ENCODE data around the gene PTPN4. TPM values are rescaled to one million over a fixed set of nuclear protein-coding genes. Genes with fewer than 3 reads are reported as not detected.
A peak's percentile ranks its signal among the peaks of the same experiment; 100 is the strongest.

Gene PTPN4
- total and polyA plus RNA-seq, 2 of the 13 experiments (the other 11 are each of a cell fraction or from before 2014, with no cell fraction given), result 20.3 to 34.6 TPM

DNA sequence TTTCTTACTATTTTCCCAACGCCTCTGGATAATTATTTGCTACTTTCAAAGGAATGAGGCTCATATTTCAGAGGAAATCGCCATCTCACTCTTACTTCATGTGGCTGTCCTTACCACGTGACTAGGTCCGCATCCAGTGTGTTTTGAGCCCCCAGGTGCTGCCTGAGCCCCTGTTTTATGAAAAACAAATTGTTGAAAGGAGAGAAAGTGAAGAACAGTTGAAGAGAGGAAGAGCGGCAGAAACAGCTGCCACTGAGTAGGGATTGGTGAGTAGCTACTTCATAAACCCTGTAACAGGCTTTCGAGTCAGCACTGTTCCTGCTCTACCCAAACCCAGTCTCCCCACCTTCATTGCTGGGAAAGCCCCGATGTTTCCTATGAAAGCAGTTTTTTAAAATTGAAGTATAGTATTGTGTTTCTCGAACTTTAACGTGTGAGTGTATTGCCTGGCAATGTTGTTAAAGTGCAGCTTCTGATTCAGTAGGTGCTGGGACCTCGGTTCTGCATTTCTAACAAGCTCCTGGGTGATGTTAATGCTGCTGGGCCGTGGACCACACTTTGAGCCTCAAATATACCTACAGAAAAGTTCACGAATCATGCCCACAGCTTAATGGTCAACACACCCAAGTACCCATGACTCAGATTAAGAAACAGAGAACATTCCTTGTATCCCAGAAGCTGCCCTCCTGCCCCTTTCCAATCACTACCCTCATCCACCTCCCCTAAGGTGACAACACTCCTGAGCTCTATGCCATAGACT is 41.0 kb upstream of the PTPN4 start (continued):
- TF ChIP-seq, protein P1, sequence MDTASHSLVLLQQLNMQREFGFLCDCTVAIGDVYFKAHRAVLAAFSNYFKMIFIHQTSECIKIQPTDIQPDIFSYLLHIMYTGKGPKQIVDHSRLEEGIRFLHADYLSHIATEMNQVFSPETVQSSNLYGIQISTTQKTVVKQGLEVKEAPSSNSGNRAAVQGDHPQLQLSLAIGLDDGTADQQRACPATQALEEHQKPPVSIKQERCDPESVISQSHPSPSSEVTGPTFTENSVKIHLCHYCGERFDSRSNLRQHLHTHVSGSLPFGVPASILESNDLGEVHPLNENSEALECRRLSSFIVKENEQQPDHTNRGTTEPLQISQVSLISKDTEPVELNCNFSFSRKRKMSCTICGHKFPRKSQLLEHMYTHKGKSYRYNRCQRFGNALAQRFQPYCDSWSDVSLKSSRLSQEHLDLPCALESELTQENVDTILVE (CRISPR knock-in tag; IDR thresholded peaks at IDR 0.05), result 0 out of 2 replicates have a peak, but pooled peaks have one; percentile 24

DNA sequence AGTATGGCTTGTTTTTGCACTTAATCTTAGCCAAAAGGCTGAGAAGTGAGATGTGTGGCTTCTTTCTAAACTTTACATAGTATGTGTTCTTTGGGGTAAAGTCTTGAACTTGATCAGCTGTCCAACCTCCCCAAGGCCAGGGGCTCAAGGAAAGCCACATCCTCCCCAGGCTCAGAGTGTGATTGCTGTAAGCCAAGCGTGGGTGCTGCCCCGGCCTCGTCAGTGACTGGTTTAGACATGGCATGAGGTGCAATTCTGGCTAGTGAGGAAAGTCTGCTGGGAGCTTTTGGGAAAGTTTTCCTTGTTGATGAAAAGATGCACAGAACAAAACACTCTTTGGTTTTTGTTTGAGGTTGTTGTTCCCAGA is 40.5 kb upstream of the PTPN4 start:
- H3K9me3 ChIP-seq (ENCODE audit: low read length), result no peaks in the 10 kb centered on the region
- in situ Hi-C loops (cut with HindIII; ENCODE audit: extremely low pct_ligation_motif_present, low pct_unique_long_range_greater_than_20kb) (no loop called here), intact Hi-C loops (cut with micrococcal nuclease; ENCODE audit: unreplicated experiment) (no loop called here)
- POLR2A ChIA-PET, result no interaction called here
- H3K36me3 ChIP-seq (replicated peaks in 1 of 2; ENCODE audit: control insufficient read depth in 1 of 2, insufficient read depth in 2 of 2, low read length in 2 of 2), result no peaks in the 10 kb centered on the region
- no TSS peak for BruUV-seq (replicated peaks)
- H4K20me1 ChIP-seq (ENCODE audit: insufficient read depth, low read length), result no peaks in the 10 kb centered on the region
- peaks cover 72% of the 10 kb centered on the region for H3K4me1 ChIP-seq (ENCODE audit: insufficient read depth, low read length)
- no peak overlapping the region for H3K9ac ChIP-seq (ENCODE audit: insufficient read depth, low read depth, low read length)
- DNase-seq (ENCODE audit: low spot score) (no peak), ATAC-seq (no peak), FAIRE-seq (no peak)
- CTCF ChIA-PET (ENCODE audit: low intra/inter-chr PET ratio, low total read pairs), result no interaction called here
- no peak overlapping the region for H2AFZ ChIP-seq (ENCODE audit: low read length)
- no peak overlapping the region for H3K27ac ChIP-seq (ENCODE audit: extremely low read length, insufficient read depth, low read length)
- H3K4me2 ChIP-seq (ENCODE audit: low read depth, low read length), result peak overlapping the region; percentile 80; the same call in 1 of the 2 replicates
- no peak for TF ChIP-seq ZBTB1 (CRISPR knock-in tag; IDR thresholded peaks at IDR 0.05; ENCODE audit: borderline replicate concordance)
- TF ChIP-seq ZKSCAN1 (IDR thresholded peaks at IDR 0.05; ENCODE audit: low read length), result no peak
- TF ChIP-seq, protein P2, sequence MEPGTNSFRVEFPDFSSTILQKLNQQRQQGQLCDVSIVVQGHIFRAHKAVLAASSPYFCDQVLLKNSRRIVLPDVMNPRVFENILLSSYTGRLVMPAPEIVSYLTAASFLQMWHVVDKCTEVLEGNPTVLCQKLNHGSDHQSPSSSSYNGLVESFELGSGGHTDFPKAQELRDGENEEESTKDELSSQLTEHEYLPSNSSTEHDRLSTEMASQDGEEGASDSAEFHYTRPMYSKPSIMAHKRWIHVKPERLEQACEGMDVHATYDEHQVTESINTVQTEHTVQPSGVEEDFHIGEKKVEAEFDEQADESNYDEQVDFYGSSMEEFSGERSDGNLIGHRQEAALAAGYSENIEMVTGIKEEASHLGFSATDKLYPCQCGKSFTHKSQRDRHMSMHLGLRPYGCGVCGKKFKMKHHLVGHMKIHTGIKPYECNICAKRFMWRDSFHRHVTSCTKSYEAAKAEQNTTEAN (CRISPR knock-in tag; conservative IDR thresholded peaks at IDR 0.05), result no peak
- TF ChIP-seq MIXL1 (CRISPR knock-in tag; IDR thresholded peaks at IDR 0.05), result no peak
- no peak for TF ChIP-seq ZBTB8A (CRISPR knock-in tag; IDR thresholded peaks at IDR 0.05; ENCODE audit: borderline replicate concordance, low read depth)
- no peak for TF ChIP-seq SRSF4 (IDR thresholded peaks at IDR 0.05; ENCODE audit: low read depth, low read length, poor library complexity, severe bottlenecking)
- WGBS (ENCODE audit: low lambda C conversion rate), result 54% methylated on average over 3 of the region's 3 CpGs
- H3K27me3 ChIP-seq (ENCODE audit: control insufficient read depth in 1 of 2, insufficient read depth in 2 of 2, low read length in 2 of 2), result peaks cover 5 to 44% of the 10 kb centered on the region in 2 experiments; a peak in 4 of 5 replicates
- no peaks in the 10 kb centered on the region for H3K79me2 ChIP-seq (ENCODE audit: insufficient read depth, low read length)
- H3K4me3 ChIP-seq (replicated peaks in 1 of 3; ENCODE audit: insufficient read depth in 1 of 3, low read depth in 2 of 3, low read length in 3 of 3), result no peak overlapping the region; a peak in 1 of 6 replicates

All from HepG2 (cell line).